CD14-positive monocyte (primary cell): ENCODE measurements around the gene CCDC40. TPM values are rescaled to one million over a fixed set of nuclear protein-coding genes. Genes with fewer than 3 reads are reported as not detected.

ENCODE experiments used
- DNase-seq, 3 donors: peaks; one replicate each; pipeline ENCODE4 v3.0.0-alpha.2; 2011 to 2022
- H2AFZ ChIP-seq: 2 replicates; pipeline ENCODE4 v1.6.0; 2012; ENCODE audit warnings: mild to moderate bottlenecking, low read depth, low read length, inconsistent platforms; ENCODE audit not compliant: insufficient read depth, poor library complexity, severe bottlenecking
- H3K27ac ChIP-seq, 2 donors: 1 replicate in 1 of 2; 2 replicates in 1 of 2; pipeline ENCODE4 v1.5.1; 2012 to 2013; ENCODE audit warnings: low read length in 2 of 2, control low read depth in 1 of 2, inconsistent platforms in 1 of 2, low read depth in 1 of 2, mild to moderate bottlenecking in 1 of 2
- H3K27me3 ChIP-seq, 2 donors: one replicate each; pipeline versions ENCODE4 v1.6.0 to v1.6.1; 2011 to 2013; ENCODE audit warnings: low read length in 2 of 2; ENCODE audit not compliant: control insufficient read depth in 2 of 2, insufficient read depth in 2 of 2
- H3K36me3 ChIP-seq, 2 donors: replicated peaks in 1 of 2; 1 replicate in 1 of 2; 2 replicates in 1 of 2; pipeline versions ENCODE4 v1.5.1 to v1.6.1; 2012 to 2013; ENCODE audit warnings: low read length in 2 of 2, control low read depth in 1 of 2, inconsistent platforms in 1 of 2, mild to moderate bottlenecking in 1 of 2; ENCODE audit not compliant: insufficient read depth in 2 of 2, control insufficient read depth in 1 of 2
- H3K4me1 ChIP-seq, 2 donors: 1 replicate in 1 of 2; 2 replicates in 1 of 2; pipeline versions ENCODE4 v1.5.1 to v1.6.1; 2012 to 2013; ENCODE audit warnings: low read length in 2 of 2, control low read depth in 1 of 2, inconsistent platforms in 1 of 2, mild to moderate bottlenecking in 1 of 2, moderate library complexity in 1 of 2; ENCODE audit not compliant: insufficient read depth in 2 of 2, control insufficient read depth in 1 of 2
- H3K4me2 ChIP-seq: replicated peaks from 2 replicates; pipeline ENCODE3; 2012; ENCODE audit warnings: low read length, moderate library complexity, mild to moderate bottlenecking; ENCODE audit not compliant: poor library complexity, severe bottlenecking; ENCODE audit errors: extremely low read depth
- H3K4me3 ChIP-seq, 3 experiments: fragments of 200-600 bp in 1 of 3; sonication (generic) in 1 of 3; replicated peaks in 1 of 3; 1 replicate in 2 of 3; 2 replicates in 1 of 3; pipeline ENCODE4 v1.5.1; 2011 to 2013; ENCODE audit warnings: low read length in 3 of 3, mild to moderate bottlenecking in 3 of 3, control low read depth in 2 of 3, low read depth in 2 of 3, inconsistent platforms in 1 of 3, moderate library complexity in 1 of 3
- H3K79me2 ChIP-seq: 2 replicates; pipeline ENCODE4 v1.6.0; 2012; ENCODE audit warnings: mild to moderate bottlenecking, control low read depth, inconsistent platforms, low read length, moderate library complexity; ENCODE audit not compliant: insufficient read depth
- H3K9ac ChIP-seq: 2 replicates; pipeline ENCODE4 v1.6.0; 2017; ENCODE audit warnings: low read length, mild to moderate bottlenecking; ENCODE audit not compliant: insufficient read depth, poor library complexity, severe bottlenecking
- H3K9me3 ChIP-seq, 2 donors: replicated peaks in 1 of 2; 1 replicate in 1 of 2; 2 replicates in 1 of 2; pipeline versions ENCODE4 v1.5.1 to v1.6.1; 2012 to 2013; ENCODE audit warnings: low read length in 2 of 2, control low read depth in 1 of 2; ENCODE audit not compliant: control insufficient read depth in 1 of 2, insufficient read depth in 1 of 2
- H4K20me1 ChIP-seq: 2 replicates; pipeline ENCODE4 v1.6.0; 2012; ENCODE audit warnings: mild to moderate bottlenecking, low read length, control low read depth, moderate library complexity; ENCODE audit not compliant: insufficient read depth
- H3K27ac Mint-ChIP-seq, 7 donors: one replicate each; pipeline ENCODE4 v1.8.0; 2020; ENCODE audit warnings: mild to moderate bottlenecking in 7 of 7, mixed read lengths in 7 of 7, moderate library complexity in 6 of 7, inconsistent platforms in 2 of 7
- H3K27me3 Mint-ChIP-seq, 3 donors: one replicate each; pipeline ENCODE4 v1.8.0; 2021 to 2022; ENCODE audit warnings: low read depth in 3 of 3, mild to moderate bottlenecking in 3 of 3, mixed read lengths in 3 of 3, moderate library complexity in 3 of 3, inconsistent platforms in 1 of 3
- H3K36me3 Mint-ChIP-seq, 2 donors: one replicate each; pipeline ENCODE4 v1.8.0; 2020; ENCODE audit warnings: mixed read lengths in 2 of 2, inconsistent platforms in 1 of 2, mild to moderate bottlenecking in 1 of 2
- H3K4me1 Mint-ChIP-seq: one replicate; pipeline ENCODE4 v1.8.0; 2020; ENCODE audit warnings: mild to moderate bottlenecking, mixed read lengths
- H3K4me3 Mint-ChIP-seq, 2 donors: one replicate each; pipeline ENCODE4 v1.8.0; 2020; ENCODE audit warnings: mild to moderate bottlenecking in 2 of 2, mixed read lengths in 2 of 2, moderate library complexity in 1 of 2
- H3K9me3 Mint-ChIP-seq, 7 donors: one replicate each; pipeline ENCODE4 v1.8.0; 2020 to 2022; ENCODE audit warnings: mixed read lengths in 7 of 7, mild to moderate bottlenecking in 6 of 7, moderate library complexity in 6 of 7, inconsistent platforms in 2 of 7
- CTCF ChIP-seq: fragments of 200-600 bp; IDR thresholded peaks from one replicate; pipeline ENCODE4 v1.8.0; 2022; ENCODE audit warnings: antibody characterized with exemption, mild to moderate bottlenecking
- WGBS: methylation state at CpG from one replicate; pipeline ENCODE4 v1.1.5; 2013; ENCODE audit warnings: missing lambda C conversion rate; ENCODE audit not compliant: insufficient coverage; 5-methylcytosine and 5-hydroxymethylcytosine counted together
- intact Hi-C, 2 donors: fragments of 100-400 bp; cut with micrococcal nuclease; formaldehyde crosslinking; loops; one replicate each; pipeline versions ENCODE4 v1.15.0 to v1.15.1; 2023
- polyA plus RNA-seq, 3 donors: library from polyadenylated mRNA; depleted of rRNA in 1 of 3; unstranded in 2 of 3; stranded (reverse) in 1 of 3; fragments of 300-500 nt in 2 of 3; fragments of >200 nt in 1 of 3; fragmentation: Illumina TruSeq in 2 of 3; gene quantifications; 1 replicate in 2 of 3; 2 replicates in 1 of 3; pipeline ENCODE4 v1.2.3, GENCODE V29; 2012 to 2021

Gene CCDC40
- polyA plus RNA-seq, 3 donors = 0.21 to 0.27 TPM; not detected in 1

- peaks cover 51 to 75% of the 10 kb centered on the region in 2 donors for H3K36me3 ChIP-seq
- Mint-ChIP-seq H3K36me3 (peaks cover 36 to 85% of the 10 kb centered on the region in 2 donors), H3K27me3 (no peaks in the 10 kb centered on the region), H3K4me3 (no peak overlapping the region), H3K9me3 (peaks cover 0 to 2% (median 0%) of the 10 kb centered on the region in 7 donors), H3K27ac (no peak overlapping the region), H3K4me1 (peaks cover 9% of the 10 kb centered on the region)
- no peak overlapping the region for H3K4me3 ChIP-seq
- no peak for DNase-seq
- H3K4me2 ChIP-seq = no peak overlapping the region
- no peak overlapping the region for H2AFZ ChIP-seq
- H3K9me3 ChIP-seq = no peaks in the 10 kb centered on the region
- peaks cover 0 to 1% of the 10 kb centered on the region in 2 donors for H3K4me1 ChIP-seq
- no peaks in the 10 kb centered on the region for H3K27me3 ChIP-seq
- no peak for TF ChIP-seq CTCF
- 95% methylated on average over 39 of the region's 40 CpGs for WGBS
- H4K20me1 ChIP-seq = peaks cover 22% of the 10 kb centered on the region
- no peaks in the 10 kb centered on the region for H3K79me2 ChIP-seq
- H3K27ac ChIP-seq = no peak overlapping the region
- H3K9ac ChIP-seq = no peak overlapping the region
- intact Hi-C loops = no loop called here
These were observed 71.9 kb downstream of the CCDC40 start for GRCh38 chr17:80108036-80108971.

GRCh38 chr17:80109066-80109660 lies 72.7 kb downstream of the CCDC40 start:
- no peak overlapping the region for H3K4me3 Mint-ChIP-seq
- Histone ChIP-seq H3K9me3 (no peaks in the 10 kb centered on the region), H3K4me1 (no peaks in the 10 kb centered on the region), H3K27ac (no peak overlapping the region), H3K4me2 (no peak overlapping the region), H3K9ac (no peak overlapping the region), H3K36me3 (peaks cover 51 to 77% of the 10 kb centered on the region in 2 donors), H3K4me3 (no peak overlapping the region), H4K20me1 (peaks cover 13% of the 10 kb centered on the region), H3K27me3 (no peaks in the 10 kb centered on the region), H3K79me2 (no peaks in the 10 kb centered on the region), H2AFZ (no peak overlapping the region)
- DNase-seq = no peak
- H3K27ac Mint-ChIP-seq = no peak overlapping the region
- H3K9me3 Mint-ChIP-seq = peaks cover 0 to 2% (median 0%) of the 10 kb centered on the region in 7 donors
- no peak for TF ChIP-seq CTCF
- peaks cover 2% of the 10 kb centered on the region for H3K4me1 Mint-ChIP-seq
- H3K27me3 Mint-ChIP-seq = no peaks in the 10 kb centered on the region
- intact Hi-C loops = no loop called here
- H3K36me3 Mint-ChIP-seq = peaks cover 41 to 90% of the 10 kb centered on the region in 2 donors
- 98% methylated on average over 13 of the region's 13 CpGs for WGBS
